ENCODE results near the gene FBXO5.
"Not testable (repeated sequence)": the region's sequence is repeated elsewhere in the genome, so short reads cannot be mapped to it uniquely, and the experiment has no call there.

The FBXO5 gene

DNA sequence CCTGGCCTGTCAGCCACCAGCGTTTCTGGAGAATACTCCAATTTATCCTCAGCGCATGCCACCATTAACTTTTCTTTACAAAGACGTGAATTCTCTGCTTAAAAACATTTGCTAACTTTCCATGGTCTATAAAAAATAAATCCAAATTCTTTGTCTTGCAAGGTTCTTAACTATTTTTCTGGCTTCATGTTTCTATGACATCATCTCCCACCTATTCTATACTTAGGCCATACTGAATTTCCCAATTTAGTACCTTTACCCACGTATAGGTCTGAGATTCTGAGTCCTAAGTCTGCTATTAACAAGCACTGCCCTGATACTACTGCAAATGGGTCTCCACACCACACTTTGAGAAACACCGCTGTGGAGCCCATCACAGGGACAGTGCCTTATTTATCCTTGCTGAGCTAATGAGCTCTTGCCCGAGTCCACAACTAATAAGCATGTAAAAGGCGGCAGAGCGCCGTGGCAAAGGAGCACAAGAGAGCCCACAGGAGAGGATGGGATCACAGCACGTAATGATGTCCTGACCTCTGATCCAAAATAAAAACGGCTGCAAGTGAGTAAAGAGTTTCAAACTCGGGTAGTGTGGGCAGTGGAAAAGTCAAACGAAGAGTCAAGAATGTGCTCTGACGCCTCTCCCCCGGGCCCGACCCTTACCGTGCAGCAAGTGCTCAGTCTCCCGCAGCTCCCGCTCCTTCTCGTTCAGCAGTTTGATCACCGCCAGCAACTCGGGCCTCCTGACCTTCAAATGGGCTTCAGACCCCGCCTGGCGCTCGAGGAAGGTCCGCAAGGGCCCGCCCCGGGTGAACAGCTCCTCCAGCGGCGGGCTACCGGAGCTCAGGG, 19.1 kb upstream of the FBXO5 start:
- H4K20me1 ChIP-seq (ENCODE audit: insufficient read depth, low read length, poor library complexity, severe bottlenecking) = peaks cover 48% of the 10 kb centered on the region
- no peaks in the 10 kb centered on the region for H3K27me3 ChIP-seq (ENCODE audit: insufficient read depth, low read length, poor library complexity, severe bottlenecking)
- H3K9ac ChIP-seq (ENCODE audit: low read depth, low read length, poor library complexity, severe bottlenecking) = peak overlapping the region; percentile 88
- TF ChIP-seq EZH2phosphoT487 (IDR thresholded peaks at IDR 0.05; ENCODE audit: borderline replicate concordance) = no peak
- TF ChIP-seq, protein P1, sequence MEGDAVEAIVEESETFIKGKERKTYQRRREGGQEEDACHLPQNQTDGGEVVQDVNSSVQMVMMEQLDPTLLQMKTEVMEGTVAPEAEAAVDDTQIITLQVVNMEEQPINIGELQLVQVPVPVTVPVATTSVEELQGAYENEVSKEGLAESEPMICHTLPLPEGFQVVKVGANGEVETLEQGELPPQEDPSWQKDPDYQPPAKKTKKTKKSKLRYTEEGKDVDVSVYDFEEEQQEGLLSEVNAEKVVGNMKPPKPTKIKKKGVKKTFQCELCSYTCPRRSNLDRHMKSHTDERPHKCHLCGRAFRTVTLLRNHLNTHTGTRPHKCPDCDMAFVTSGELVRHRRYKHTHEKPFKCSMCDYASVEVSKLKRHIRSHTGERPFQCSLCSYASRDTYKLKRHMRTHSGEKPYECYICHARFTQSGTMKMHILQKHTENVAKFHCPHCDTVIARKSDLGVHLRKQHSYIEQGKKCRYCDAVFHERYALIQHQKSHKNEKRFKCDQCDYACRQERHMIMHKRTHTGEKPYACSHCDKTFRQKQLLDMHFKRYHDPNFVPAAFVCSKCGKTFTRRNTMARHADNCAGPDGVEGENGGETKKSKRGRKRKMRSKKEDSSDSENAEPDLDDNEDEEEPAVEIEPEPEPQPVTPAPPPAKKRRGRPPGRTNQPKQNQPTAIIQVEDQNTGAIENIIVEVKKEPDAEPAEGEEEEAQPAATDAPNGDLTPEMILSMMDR (conservative IDR thresholded peaks at IDR 0.05; ENCODE audit: low read length) = no peak
- H3K4me1 ChIP-seq (ENCODE audit: insufficient read depth, low read length, poor library complexity, severe bottlenecking) = peaks cover 43% of the 10 kb centered on the region
- no peaks in the 10 kb centered on the region for H3K9me3 ChIP-seq (ENCODE audit: insufficient read depth, low read depth, low read length)
- peaks cover 66% of the 10 kb centered on the region for H3K79me2 ChIP-seq (ENCODE audit: insufficient read depth, low read length)
- peaks cover 5% of the 10 kb centered on the region; the same call in 1 of the 2 replicates for H3K36me3 ChIP-seq (ENCODE audit: insufficient read depth, low read length)
- H2AFZ ChIP-seq (ENCODE audit: low read length) = peak overlapping the region; percentile 86
- H3K9me2 ChIP-seq (replicated peaks; ENCODE audit: low read depth, low read length) = no peaks in the 10 kb centered on the region
- peak overlapping the region; percentile 97 for H3K4me3 ChIP-seq (ENCODE audit: low read length, poor library complexity, severe bottlenecking)
- H3K4me2 ChIP-seq (ENCODE audit: low read depth, low read length, poor library complexity, severe bottlenecking) = peak overlapping the region; percentile 93
- no peaks in the 10 kb centered on the region for H3F3A ChIP-seq (ENCODE audit: low read depth)

DNA sequence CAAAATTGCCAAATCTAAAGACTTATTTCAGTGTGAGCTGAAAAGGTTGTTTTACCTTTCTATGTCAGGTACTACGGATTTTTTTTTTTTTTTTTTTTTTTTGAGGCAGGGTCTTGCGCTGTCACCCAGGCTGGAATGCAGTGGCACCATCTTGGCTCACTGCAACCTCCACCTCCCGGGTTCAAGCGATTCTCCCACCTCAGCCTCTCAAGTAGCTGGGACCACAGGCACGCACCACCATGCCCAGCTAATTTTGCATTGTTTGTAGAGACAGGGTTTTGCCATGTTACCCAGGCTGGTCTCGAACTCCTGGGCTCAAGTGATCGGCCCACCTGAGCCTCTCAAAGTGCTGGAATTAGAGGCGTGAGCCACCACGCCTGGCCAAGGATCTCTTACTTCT, 17.9 kb upstream of the FBXO5 start:
- Histone ChIP-seq H3K79me2 (ENCODE audit: insufficient read depth, low read length) (peaks cover 78% of the 10 kb centered on the region), H3K9ac (ENCODE audit: low read depth, low read length, poor library complexity, severe bottlenecking) (peak overlapping the region; percentile 88), H3K4me2 (ENCODE audit: low read depth, low read length, poor library complexity, severe bottlenecking) (peak overlapping the region; percentile 93), H3K4me1 (ENCODE audit: insufficient read depth, low read length, poor library complexity, severe bottlenecking) (peaks cover 53% of the 10 kb centered on the region), H3K4me3 (ENCODE audit: low read length, poor library complexity, severe bottlenecking) (peak overlapping the region; percentile 97), H4K20me1 (ENCODE audit: insufficient read depth, low read length, poor library complexity, severe bottlenecking) (peaks cover 54% of the 10 kb centered on the region)
- H3K36me3 ChIP-seq (ENCODE audit: insufficient read depth, low read length); H3F3A ChIP-seq (ENCODE audit: low read depth); H3K9me3 ChIP-seq (ENCODE audit: insufficient read depth, low read depth, low read length); H3K27me3 ChIP-seq (ENCODE audit: insufficient read depth, low read length, poor library complexity, severe bottlenecking); H2AFZ ChIP-seq (ENCODE audit: low read length); H3K9me2 ChIP-seq (replicated peaks; ENCODE audit: low read depth, low read length): not testable (repeated sequence)

DNA sequence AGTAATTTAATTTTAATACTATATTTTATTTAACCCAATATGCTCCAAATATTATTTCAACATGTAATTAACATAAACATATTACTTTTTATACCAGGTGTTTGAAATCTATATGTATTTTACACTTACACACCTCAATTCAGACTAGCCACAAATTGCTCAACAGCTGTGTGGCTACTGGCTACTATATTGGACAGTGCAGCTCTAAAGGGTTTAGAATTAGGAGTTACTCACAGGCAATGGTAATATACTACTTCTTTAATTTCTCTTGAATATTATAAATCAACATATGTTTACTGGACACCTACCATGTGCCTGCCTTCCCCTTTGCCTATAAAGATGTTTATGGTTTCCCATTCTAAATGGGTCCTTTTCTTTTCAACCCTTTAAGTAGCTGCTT, 17.4 kb upstream of the FBXO5 start:
- peak overlapping the region; percentile 97 for H3K4me3 ChIP-seq (ENCODE audit: low read length, poor library complexity, severe bottlenecking)
- TF ChIP-seq EZH2phosphoT487 (IDR thresholded peaks at IDR 0.05; ENCODE audit: borderline replicate concordance) = no peak
- TF ChIP-seq, protein P1 (conservative IDR thresholded peaks at IDR 0.05; ENCODE audit: low read length) = no peak
- peak overlapping the region; percentile 93 for H3K4me2 ChIP-seq (ENCODE audit: low read depth, low read length, poor library complexity, severe bottlenecking)
- peaks cover 5% of the 10 kb centered on the region; the same call in 1 of the 2 replicates for H3K36me3 ChIP-seq (ENCODE audit: insufficient read depth, low read length)
- H3K9me2 ChIP-seq (replicated peaks; ENCODE audit: low read depth, low read length) = no peaks in the 10 kb centered on the region
- H3K79me2 ChIP-seq (ENCODE audit: insufficient read depth, low read length) = peaks cover 83% of the 10 kb centered on the region
- H3K9ac ChIP-seq (ENCODE audit: low read depth, low read length, poor library complexity, severe bottlenecking) = peak overlapping the region; percentile 88
- H4K20me1 ChIP-seq (ENCODE audit: insufficient read depth, low read length, poor library complexity, severe bottlenecking) = peaks cover 59% of the 10 kb centered on the region
- no peaks in the 10 kb centered on the region for H3K27me3 ChIP-seq (ENCODE audit: insufficient read depth, low read length, poor library complexity, severe bottlenecking)
- no peak overlapping the region for H2AFZ ChIP-seq (ENCODE audit: low read length)
- peaks cover 58% of the 10 kb centered on the region for H3K4me1 ChIP-seq (ENCODE audit: insufficient read depth, low read length, poor library complexity, severe bottlenecking)
- no peaks in the 10 kb centered on the region for H3K9me3 ChIP-seq (ENCODE audit: insufficient read depth, low read depth, low read length)
- H3F3A ChIP-seq (ENCODE audit: low read depth) = no peaks in the 10 kb centered on the region

DNA sequence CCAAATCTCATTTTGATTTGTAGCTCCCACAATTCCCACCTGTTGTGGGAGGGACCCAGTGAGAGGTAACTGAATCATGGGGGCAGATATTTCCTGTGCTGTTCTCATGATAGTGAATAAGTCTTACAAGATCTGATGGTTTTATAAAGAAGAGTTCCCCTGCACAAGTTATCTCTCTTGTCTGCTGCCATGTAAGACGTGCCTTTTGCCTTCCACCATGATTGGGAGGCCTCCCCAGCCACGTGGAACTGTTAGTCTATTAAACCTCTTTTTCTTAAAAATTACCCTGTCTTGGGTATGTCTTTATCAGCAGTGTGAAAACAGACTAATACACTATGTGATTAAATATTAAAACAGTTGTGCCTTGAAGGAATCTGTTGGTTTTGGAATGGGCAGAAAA, 16.7 kb upstream of the FBXO5 start:
- H3F3A ChIP-seq (ENCODE audit: low read depth); H3K27me3 ChIP-seq (ENCODE audit: insufficient read depth, low read length, poor library complexity, severe bottlenecking); H3K9me3 ChIP-seq (ENCODE audit: insufficient read depth, low read depth, low read length); H2AFZ ChIP-seq (ENCODE audit: low read length); H3K9me2 ChIP-seq (replicated peaks; ENCODE audit: low read depth, low read length); H3K36me3 ChIP-seq (ENCODE audit: insufficient read depth, low read length): not testable (repeated sequence)
- H3K4me3 ChIP-seq (ENCODE audit: low read length, poor library complexity, severe bottlenecking) = peak overlapping the region; percentile 97
- peaks cover 84% of the 10 kb centered on the region for H3K79me2 ChIP-seq (ENCODE audit: insufficient read depth, low read length)
- H3K9ac ChIP-seq (ENCODE audit: low read depth, low read length, poor library complexity, severe bottlenecking) = peak overlapping the region; percentile 88
- H3K4me2 ChIP-seq (ENCODE audit: low read depth, low read length, poor library complexity, severe bottlenecking) = peak overlapping the region; percentile 93
- H4K20me1 ChIP-seq (ENCODE audit: insufficient read depth, low read length, poor library complexity, severe bottlenecking) = peaks cover 66% of the 10 kb centered on the region
- peaks cover 58% of the 10 kb centered on the region for H3K4me1 ChIP-seq (ENCODE audit: insufficient read depth, low read length, poor library complexity, severe bottlenecking)

Data from Loucy (cell line).